ENCODE measurements around the gene LRRC42.

DNA sequence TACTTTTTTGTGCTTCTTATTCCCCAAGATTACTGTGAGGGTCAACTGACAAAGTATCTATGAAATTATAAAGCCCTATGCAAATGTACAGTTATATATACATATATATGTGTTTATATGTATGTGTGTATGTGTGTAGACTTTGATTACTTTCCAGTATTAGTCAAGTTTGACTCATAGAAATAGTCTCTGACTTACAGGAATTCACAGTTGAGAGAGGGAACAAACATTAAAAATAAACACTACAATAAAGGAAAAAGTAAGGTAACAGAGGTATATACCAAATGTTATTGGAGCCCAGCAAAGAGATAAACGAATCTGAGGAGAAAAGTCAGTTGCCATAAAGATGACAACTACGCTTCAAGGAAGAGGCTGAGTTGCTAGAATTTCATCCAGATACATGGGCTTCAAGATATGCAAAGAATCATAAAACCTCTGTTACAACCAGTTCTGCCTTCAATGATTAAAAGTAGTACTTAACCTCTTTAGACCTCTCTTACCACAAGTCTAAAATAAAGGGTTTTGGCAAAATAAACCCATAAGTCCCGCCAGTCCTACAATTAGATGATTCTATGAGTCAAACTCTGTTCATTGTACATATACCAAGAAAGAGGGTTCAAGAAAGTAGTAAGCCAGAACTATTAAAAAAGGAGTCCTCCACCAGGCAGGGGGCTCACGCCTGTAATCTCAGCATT is 7.9 kb upstream of the LRRC42 start:
- no peak for TF ChIP-seq GATA2 (IDR thresholded peaks at IDR 0.05; ENCODE audit: low read depth, low read length)
- TF ChIP-seq GATA3 (IDR thresholded peaks at IDR 0.05; ENCODE audit: low read depth, low read length) = no peak

Measured in SH-SY5Y (cell line).